HG03045 (cell line): ENCODE data around the gene LHX3.

Experiments
- ATAC-seq: cut with Tn5 transposase; IDR thresholded peaks from one replicate; pipeline ENCODE4 v1.9.1; 2021; ENCODE audit warnings: mild to moderate bottlenecking, moderate library complexity; ENCODE audit not compliant: unreplicated experiment

Gene LHX3

DNA sequence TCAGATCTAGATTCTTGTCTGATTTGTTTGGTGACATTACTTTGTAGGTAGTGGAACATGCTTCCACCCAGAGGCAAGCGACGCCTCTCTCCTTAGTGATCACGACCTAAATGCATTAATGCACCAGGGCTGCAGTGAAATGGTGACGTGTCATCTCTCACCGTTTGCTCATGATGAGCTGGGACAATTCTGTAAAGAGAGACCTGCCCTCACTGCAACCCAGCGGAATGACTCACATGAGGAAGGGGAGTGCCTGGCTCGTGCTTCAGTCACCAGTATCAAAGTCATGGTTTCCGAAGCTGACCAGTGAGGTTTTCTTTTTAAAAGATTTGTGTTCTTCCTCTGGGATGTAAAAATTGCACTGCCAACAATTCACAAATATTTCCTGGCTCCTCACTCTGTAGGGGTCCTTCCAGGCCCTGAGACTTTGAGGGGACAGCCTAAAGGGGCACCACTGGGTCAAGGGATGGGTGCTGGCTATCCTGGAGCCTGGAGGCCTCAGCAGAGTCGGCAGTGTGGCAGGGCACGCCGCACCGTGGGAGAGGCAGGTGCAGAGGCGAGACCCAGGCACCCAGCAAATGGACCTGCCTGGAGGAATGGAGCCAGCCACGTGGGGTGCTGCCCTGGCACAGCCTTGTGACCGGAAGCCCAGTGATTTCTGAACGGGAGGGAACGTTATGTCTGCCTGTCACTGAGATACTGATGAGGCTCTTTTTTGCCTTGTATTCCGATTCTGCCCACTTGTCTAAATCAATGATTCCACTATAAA, 23.4 kb upstream of the LHX3 start:
- no peak for ATAC-seq

DNA sequence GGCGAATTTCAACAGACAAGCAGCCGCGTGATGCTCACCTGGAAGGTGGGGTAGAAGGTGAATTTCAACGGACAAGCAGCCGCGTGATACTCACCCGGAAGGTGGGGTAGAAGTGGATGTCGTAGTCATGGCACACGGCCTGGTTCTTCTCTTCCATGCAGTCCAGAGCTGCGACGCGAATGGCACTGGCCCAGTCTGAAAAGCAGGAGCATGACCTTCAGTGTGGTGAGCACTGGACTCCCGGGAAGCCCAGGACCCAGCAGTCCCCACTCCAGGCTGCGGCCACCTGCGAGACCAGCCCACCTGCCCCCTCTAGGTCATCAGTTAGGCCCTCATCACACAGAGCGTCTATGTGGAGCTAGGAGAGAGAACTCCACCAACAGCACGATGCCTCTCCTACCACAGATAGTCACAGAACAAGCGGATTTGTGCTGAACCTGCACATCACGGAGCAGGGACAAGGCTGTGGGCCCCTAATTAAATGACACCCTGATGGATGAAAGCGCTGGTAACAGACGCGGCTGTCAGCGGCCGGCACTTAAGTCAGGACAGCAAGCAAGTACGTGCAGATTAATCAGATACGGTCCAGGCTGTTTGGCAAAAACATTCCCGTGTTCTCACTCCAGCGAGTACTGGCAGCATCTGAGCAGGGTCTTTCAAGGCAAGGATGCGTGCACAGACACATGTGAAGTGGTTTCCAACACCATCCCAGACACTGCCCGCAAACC, 21.9 kb upstream of the LHX3 start:
- no peak for ATAC-seq

DNA sequence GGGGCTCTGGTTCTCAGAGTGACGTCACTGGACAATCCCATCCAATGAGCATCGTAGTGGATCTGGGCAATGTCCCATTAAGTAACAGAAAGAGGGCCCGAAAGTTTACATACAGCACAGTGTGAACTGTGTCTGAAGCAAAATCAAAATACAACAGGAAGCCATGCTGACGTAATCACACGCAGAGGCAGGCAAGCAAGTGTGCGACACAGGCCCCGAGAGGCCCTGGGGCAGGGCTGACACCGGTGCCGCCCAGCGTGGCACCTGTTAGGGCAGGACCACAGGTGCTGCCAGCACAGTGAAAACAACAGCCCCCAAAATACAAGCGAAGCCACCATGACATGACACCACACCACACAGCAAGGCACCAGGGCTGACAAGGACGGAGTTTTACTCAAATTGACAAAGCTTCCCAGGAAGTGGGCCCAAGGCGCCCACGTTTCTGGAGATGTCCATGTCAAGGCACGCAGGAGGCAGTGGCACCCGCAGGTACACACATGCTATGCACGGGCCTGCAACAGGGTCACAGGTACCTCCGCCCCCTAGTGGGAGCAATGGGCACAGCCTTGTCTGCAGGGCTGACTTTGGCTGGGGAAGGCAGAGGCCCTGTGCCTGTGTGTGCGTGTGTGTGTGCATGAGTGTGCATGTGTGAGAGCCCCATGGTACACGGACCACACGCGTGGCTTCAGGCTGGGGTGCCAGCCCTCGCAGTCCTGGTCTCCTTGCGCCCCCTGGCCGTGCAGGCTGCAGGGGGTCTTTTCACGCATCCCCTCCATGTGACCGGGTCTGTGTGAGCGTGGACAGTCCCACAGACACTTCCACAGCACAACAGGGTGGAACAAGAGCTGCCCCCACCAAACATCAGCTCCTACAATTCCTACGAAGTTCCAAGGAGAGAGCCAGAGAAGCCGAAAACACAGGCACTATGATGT, 21.1 kb upstream of the LHX3 start:
- peak; percentile 57 for ATAC-seq

DNA sequence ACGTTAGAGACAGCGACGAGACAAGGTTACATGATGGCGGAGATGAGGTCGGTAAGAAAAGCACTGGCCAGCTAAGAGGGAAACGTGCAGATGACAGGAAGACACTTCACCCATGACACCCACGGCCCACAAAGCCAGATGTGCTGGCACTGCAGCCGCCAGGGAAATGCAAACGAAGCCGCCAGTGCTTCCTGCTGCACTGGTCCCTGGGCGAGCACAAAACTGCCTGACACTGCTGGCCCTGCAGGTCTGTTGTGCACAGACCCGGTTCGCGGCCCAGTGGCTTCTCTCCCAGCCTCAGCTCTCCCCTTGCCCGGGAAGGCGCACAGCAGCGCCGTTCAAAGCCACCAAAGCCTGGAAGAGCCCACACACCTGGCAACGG, 20.4 kb upstream of the LHX3 start:
- peak; percentile 41 for ATAC-seq

DNA sequence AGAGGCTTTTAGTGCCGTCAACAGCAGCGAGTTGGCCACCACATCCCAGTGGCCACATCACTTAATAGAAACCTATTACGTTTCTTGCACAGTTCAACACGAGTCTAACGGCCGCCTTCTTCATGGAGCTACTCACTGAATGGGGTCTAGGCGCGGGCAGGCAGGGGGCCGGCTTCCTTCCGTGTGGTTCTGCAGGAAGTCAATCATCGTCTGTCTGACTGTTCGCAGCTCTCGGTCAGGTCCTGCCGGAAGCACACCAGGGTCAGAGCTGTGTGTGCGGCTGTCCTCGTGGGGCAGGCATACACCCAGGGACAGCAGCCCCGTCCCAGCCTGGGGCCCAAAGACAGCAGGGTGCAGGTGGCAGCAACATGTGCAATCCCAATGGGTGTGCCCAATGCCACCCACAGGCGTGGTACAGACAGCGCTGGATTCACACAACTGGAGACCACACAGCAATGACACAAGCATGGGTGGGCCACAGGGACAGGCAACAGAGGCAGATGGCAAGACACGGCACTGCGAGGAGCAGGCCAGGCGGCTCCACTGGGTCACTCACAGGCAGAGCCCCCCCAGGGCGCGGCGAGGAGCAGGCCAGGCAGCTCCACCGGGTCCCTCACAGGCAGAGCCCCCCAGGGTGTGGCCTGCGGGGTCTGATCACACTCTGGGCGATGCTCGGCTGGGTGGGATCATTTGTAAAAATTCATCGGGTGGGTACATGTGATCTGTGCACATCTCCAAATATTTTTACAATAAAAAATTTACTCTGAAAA, 19.1 kb upstream of the LHX3 start:
- no peak for ATAC-seq

DNA sequence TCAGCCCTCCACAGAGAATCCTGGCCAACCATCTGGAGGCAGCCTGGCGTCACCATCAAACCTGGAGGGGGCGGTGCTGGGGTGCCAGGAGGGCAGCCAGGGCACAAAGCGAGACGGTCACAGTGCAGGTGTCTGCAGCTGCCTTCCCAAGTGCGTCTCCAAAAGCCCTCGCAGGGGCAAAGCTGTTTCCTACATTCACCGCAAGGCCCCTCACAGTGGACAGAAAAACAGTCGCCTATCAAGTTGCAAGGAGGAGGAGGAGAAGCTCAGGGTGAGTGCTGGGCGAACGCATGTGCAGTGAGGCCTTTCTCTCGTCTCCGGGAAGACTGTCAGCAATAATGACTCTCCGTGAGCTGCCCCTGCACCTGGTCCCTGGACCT, 18.0 kb upstream of the LHX3 start:
- no peak for ATAC-seq

DNA sequence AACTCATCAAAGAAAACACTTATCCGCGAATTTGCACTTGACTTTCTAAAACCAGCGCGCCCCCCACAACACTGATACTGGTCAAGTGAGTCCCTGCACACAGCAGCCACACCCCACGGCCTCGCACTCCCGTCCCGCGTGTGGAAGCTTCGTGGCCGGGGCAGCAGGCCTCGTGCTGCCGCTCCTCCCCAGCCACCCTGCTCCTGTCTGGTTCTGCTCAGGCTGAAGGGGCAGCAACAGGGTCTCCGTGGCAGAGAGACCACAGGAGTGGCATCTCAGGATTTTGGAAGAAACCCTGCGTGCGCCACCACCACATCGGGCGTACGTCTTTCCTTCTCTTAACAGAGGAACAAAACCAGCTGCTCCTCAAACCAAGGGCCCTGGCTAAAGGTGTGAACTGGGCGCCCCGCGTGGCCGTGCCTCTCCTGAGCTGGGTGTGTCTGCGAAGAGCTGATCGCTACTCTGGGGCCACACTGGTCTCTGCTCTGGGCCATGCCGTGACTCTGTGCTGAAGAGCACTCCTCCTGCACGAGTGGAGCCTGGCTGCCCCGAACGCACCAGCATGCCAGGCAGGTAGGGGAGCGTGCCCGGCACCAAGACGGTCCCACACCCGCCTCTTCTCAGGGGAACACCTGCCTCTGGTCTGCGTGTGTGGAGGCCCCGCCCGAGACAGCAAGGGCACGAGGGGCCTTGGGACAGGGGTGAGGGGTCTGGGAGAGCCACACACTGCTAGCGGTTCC, 17.4 kb upstream of the LHX3 start:
- ATAC-seq, result no peak

DNA sequence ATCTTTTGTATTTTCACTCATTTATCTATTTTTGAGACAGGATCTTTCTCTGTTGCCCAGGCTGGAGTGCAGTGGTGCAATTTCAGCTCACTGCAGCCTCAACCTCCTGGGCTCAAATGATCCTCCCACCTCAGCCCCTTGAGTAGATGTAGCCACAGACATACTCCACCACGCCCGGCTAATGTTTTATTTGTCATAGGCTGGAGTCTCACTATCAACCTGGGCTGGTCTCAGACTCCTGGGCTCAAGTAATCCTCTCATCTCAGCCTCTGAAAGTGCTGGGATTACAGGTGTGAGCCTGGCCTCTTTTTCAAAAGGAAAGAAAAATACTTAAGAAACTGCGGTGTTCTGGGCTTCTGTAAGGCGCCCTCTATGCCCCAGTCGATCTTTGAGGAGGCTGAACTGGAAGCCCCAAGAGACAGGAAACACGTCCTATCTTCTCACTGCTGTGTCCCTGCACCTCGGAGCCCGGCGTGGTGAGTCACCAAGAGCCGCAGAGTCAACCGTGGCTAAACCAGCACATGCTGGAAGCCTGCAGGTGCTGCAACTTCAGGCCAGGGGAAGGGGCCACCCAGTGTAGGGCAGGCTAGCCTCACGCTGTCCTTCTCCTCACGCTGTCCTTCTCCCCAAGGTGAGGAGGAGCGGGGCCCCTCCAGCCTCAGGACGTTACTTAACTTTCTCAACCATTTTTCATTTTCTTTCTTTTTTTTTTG, 15.2 kb upstream of the LHX3 start:
- ATAC-seq, result no peak

DNA sequence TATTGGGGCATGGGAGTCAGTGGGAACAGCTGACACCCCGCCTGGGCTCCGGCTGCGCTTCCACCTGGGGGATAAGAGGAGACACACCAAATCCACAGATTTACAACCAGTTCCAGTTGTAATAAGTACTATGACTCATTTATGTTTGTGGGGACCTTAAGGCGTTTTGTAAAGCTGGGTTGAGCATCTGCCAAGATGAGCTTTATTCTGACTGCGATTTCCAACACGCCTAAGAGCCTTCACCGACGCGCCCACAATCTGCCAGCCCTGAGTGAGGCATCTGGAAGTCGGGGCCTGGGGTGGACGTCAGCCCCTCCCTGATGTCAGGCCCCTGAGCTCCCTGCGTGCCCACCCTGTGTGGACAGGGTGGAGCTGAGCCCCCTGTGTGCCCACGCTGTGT, 14.3 kb upstream of the LHX3 start:
- no peak for ATAC-seq

DNA sequence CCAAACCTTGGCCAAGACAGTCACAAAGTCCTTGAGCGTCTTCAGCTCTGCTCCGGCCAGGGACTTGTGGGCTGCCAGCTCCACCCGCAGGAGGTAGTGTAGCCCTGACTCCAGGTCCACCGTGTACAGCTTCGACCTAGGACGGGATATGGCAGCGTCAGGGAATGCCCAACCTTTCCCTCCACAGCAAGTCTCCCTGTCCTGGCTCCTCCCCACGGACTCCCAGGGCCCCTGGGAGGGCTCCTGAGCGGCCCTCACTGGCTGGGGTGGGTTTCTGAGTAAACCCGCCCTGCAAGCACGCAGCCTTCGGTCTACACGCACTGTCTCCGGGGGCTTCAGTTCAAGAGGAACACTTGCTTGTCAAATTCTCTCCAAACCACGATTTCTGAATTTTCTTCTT, 13.7 kb upstream of the LHX3 start:
- ATAC-seq, result no peak

DNA sequence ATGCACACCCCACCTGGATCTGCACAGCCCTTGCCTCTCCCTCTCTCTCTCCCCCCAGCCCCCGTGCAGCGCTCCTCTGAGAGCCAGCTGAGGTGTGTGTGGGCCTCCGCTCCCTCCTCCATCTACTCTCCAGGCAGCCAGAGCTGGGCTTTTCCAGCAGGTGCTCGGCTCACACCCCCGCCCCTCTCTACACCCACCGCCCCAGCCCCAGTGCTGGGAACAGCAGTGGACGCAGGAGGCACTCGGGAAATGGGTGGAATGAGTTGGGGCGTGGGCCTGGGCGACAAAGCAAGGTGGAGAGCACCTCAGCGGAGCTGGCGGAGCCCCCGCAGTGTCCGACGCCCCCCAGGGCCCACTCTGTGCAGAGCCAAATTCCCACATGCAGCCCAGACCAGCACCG, 13.3 kb upstream of the LHX3 start:
- no peak for ATAC-seq

DNA sequence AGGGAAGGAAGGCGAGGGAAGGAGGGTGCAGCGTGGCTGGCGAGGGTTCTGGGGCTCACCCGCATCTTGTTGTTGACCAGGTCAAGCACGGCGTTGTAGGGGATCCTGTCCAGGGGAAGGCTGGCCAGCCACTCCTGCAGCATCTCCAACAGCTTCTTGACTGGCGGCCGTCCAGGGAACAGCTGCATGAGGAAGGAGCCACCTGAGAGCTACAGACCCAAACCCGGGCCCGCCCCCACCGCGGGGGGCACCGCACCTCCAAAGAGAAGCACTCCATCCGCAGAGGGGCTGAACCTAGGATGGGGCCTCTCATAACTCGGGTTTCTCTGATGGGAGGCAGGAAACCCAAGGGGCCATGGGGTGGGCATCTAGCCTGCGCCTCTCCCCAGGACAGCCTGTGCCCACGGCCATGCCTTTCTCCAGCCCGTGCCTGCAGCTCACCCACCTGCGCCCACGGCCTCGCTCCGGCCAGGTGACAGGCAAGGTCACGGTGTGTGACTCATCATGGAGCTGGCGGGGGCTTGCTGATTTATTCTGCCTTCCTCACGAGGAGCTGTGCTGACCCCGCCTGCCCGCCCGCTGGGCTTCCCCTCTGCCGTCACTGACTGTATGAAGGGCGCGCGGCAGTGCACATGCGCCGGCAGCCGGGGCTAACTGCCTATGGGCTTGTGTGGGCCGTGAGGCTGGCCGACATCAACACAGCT, 11.8 kb upstream of the LHX3 start:
- ATAC-seq, result no peak

DNA sequence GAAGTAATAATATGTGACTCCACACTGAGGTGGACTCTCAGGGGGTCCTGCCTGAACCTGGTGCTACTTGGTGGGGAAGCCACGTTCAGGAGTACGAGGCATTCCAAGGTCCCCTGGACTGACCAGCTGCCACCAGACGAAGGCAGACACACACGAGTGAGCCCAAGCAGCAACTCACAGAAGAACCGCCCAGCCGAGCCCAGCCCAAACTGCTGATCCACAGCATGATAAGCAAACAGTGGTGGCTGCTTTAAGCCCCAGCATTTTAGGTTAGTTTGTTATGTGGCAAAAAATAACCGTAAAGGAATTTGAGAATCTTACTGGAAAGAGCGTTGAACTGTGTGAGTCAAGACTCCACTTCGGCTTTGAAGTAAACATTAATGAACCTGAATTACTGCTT, 8.8 kb upstream of the LHX3 start:
- ATAC-seq, result no peak

DNA sequence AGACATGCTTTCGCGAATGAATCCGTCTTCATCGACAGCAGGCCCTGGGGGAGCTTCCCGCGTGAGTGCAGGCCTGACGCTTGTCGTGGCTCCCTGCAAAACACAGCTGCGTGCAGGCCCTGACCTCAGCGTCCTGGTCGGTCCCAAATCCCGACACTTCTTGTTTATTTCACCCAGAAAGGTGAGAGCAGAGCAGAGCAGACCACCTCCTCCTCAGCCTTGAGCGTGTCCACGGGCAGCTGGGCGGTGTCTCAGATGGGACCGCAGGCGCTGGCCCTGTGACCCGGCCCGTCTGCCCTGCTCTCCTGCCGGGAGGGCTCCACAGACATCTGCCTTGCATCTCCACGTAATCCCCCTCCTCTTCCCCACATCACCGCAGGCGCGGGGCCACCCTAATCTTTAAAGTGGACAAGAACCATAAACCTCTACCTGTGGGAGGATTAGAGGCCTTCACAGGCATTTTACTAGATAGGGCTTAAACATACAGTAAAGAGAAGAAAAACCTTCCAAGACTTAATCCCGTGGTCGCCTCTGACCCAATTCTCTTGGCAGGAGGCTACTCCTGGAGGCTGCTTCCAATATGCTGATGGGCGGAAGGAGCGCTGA, 7.5 kb upstream of the LHX3 start:
- no peak for ATAC-seq

DNA sequence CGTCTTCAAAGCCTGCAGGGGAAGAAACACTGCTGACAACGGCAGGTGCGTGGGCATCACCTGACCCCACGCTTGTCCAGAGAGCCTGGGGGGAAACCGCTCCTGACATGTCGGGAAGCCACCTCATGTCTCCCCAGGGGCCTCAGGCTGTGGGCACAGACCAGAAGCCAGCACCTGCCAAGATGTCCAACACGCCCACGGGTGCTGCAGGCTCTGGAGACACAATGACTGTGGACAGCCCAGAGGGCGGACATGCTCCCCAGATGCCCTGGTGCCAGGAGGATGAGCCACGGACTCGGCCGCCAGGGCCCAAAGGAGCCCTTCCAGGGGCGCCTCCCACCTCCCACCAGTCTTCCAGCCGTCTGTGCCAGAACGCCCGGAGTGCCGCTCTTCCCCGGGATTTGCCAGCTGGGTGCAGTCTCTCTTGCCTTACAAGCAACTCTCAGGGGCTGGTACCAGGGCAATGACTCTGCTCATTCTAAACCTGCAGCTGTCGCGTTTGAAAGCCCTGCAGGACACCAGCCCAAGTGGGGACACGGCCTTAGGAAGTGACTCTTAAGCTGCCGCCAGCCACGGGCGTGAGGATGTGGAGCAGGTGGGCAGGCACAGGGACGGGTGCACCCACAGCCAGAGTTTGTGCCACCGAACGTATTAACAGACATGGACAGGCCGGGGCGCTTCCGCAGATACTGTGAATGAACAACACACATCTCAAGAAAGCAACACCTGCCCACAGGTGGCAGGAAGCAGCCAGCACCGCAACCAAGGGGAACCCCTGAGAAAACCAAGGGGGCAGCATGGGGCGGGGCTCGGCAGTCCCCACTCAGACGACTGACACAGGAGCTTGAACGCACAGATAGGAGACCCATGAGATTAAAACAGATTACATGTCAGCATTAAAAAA, 6.8 kb upstream of the LHX3 start:
- no peak for ATAC-seq

DNA sequence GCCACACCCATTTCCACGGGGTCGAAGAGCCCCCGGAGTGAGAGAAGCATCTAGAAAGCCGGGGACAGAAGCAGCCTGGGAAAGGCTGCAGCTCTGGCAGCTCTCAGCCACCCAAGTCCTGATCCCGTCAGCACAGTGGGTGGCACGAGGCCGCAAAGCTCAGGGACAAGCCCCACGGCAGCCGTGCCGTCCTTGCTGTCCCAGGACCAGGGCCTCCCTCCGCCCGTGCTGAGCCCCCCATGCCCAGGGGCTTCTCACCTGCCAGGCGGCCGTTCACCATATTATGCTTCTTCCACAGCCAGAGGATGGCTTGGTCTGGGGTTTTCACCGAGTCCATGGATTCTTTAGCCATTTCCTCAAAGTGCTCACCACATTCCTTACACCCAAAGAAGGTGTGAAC, 6.1 kb upstream of the LHX3 start:
- ATAC-seq, result no peak

DNA sequence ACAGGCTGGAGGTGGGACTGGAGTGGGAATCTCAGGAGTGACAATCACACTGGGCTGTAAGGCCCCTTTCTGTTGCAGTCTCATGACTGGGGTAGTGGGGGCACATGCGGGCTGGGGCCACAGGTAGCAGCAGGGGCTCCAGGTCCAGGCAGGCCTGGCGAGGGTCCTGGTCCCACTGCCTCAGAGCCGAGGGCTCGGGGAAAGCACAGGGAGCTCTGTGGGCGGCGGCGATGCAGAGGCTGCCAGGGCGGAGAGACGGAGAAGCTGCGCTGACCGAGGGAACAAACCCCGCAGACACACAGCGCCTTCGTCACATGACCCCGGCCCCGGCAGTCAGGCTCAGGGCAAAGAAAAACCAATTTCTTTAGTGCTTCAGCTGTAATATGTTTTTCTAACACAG, 5.3 kb upstream of the LHX3 start:
- ATAC-seq, result no peak

DNA sequence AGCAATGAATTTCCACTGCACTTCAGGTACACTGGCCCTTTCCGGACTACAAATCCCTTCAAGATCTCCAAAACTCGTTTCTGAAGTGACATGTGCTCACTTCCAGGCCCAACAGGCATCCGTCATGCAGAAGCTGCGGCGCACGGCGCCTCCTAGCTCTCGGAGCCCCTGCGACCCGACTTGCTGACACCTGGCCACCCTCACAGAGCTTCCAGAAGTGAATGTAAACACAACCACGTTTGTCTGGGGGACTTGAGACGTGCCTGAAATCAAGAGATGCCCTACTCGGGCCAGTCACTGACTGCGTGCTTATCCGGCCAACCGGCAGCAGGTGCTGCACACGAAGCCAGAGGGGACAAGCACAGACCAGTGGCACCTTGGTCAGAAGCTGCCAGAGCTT, 4.9 kb upstream of the LHX3 start:
- no peak for ATAC-seq
